Activated T-helper 17 cell treated with anti-CD3 and anti-CD28 coated beads, Interleukin-2, amount 50 U/mL, for 72 hours (primary cell): ENCODE results near the gene SRI. TPM values are rescaled to one million over a fixed set of nuclear protein-coding genes. Genes with fewer than 3 reads are reported as not detected.
A peak's percentile ranks its signal among the peaks of the same experiment; 100 is the strongest.

Experiments used
- ATAC-seq: fragments of 150-1000 bp; cut with Tn5 transposase; replicated peaks from 2 replicates; pipeline ENCODE4 v1.10.0; 2021; ENCODE audit warnings: mild to moderate bottlenecking, moderate library complexity
- H3K27ac Mint-ChIP-seq: one replicate; pipeline ENCODE4 v1.8.0; 2022; ENCODE audit warnings: mixed read lengths
- H3K27me3 Mint-ChIP-seq: one replicate; pipeline ENCODE4 v1.8.0; 2022; ENCODE audit warnings: mixed read lengths
- H3K36me3 Mint-ChIP-seq: one replicate; pipeline ENCODE4 v1.8.0; 2022; ENCODE audit warnings: low read depth, mild to moderate bottlenecking, mixed read lengths
- H3K4me1 Mint-ChIP-seq: one replicate; pipeline ENCODE4 v1.8.0; 2022; ENCODE audit warnings: mixed read lengths
- H3K4me3 Mint-ChIP-seq: one replicate; pipeline ENCODE4 v1.8.0; 2022; ENCODE audit warnings: mild to moderate bottlenecking, mixed read lengths
- H3K9me3 Mint-ChIP-seq: one replicate; pipeline ENCODE4 v1.8.0; 2022; ENCODE audit warnings: mixed read lengths
- total RNA-seq, 2 donors: library from RNA; stranded (reverse); gene quantifications; one replicate each; pipeline ENCODE4 v1.2.3, GENCODE V29; 2022

Gene SRI
- total RNA-seq, 2 donors from 2014 or later: 133 to 223 TPM

- no peak for ATAC-seq
- Mint-ChIP-seq H3K27ac (no peak overlapping the region), H3K4me1 (no peaks in the 10 kb centered on the region), H3K9me3 (no peaks in the 10 kb centered on the region), H3K36me3 (no peaks in the 10 kb centered on the region), H3K4me3 (no peak overlapping the region), H3K27me3 (peaks cover 9% of the 10 kb centered on the region)
Measured at GRCh38 chr7:88243345-88243909, 23.6 kb upstream of the SRI start.

GRCh38 chr7:88239852-88240251 is 20.0 kb upstream of the SRI start:
- no peak for ATAC-seq
- H3K36me3 Mint-ChIP-seq: no peaks in the 10 kb centered on the region
- no peak overlapping the region for H3K27ac Mint-ChIP-seq
- peaks cover 11% of the 10 kb centered on the region for H3K27me3 Mint-ChIP-seq
- no peaks in the 10 kb centered on the region for H3K4me1 Mint-ChIP-seq
- no peaks in the 10 kb centered on the region for H3K9me3 Mint-ChIP-seq
- no peak overlapping the region for H3K4me3 Mint-ChIP-seq

- no peak overlapping the region for H3K27ac Mint-ChIP-seq
- no peaks in the 10 kb centered on the region for H3K36me3 Mint-ChIP-seq
- no peaks in the 10 kb centered on the region for H3K4me1 Mint-ChIP-seq
- H3K27me3 Mint-ChIP-seq: peaks cover 22% of the 10 kb centered on the region
- H3K4me3 Mint-ChIP-seq: no peak overlapping the region
- ATAC-seq: no peak
- no peaks in the 10 kb centered on the region for H3K9me3 Mint-ChIP-seq
Measured at GRCh38 chr7:88233828-88234227, 14.0 kb upstream of the SRI start.

GRCh38 chr7:88230646-88231045 is 10.8 kb upstream of the SRI start:
- Mint-ChIP-seq H3K4me3 (no peak overlapping the region), H3K27me3 (peaks cover 30% of the 10 kb centered on the region), H3K36me3 (no peaks in the 10 kb centered on the region), H3K9me3 (no peaks in the 10 kb centered on the region), H3K4me1 (no peaks in the 10 kb centered on the region), H3K27ac (no peak overlapping the region)
- ATAC-seq: no peak

GRCh38 chr7:88229302-88229995 is 9.6 kb upstream of the SRI start:
- Mint-ChIP-seq H3K4me3 (no peak overlapping the region), H3K9me3 (no peaks in the 10 kb centered on the region), H3K27ac (no peak overlapping the region), H3K36me3 (no peaks in the 10 kb centered on the region), H3K27me3 (peaks cover 23% of the 10 kb centered on the region), H3K4me1 (no peaks in the 10 kb centered on the region)
- ATAC-seq: no peak

- Mint-ChIP-seq H3K9me3 (no peaks in the 10 kb centered on the region), H3K4me1 (no peaks in the 10 kb centered on the region), H3K36me3 (no peaks in the 10 kb centered on the region), H3K27me3 (peaks cover 19% of the 10 kb centered on the region), H3K4me3 (no peak overlapping the region), H3K27ac (no peak overlapping the region)
- peak; percentile 32 for ATAC-seq
Measured at GRCh38 chr7:88226886-88227516, 7.2 kb upstream of the SRI start.

- no peak overlapping the region for H3K27ac Mint-ChIP-seq
- no peak for ATAC-seq
- H3K27me3 Mint-ChIP-seq: peaks cover 19% of the 10 kb centered on the region
- no peaks in the 10 kb centered on the region for H3K36me3 Mint-ChIP-seq
- H3K4me3 Mint-ChIP-seq: no peak overlapping the region
- no peaks in the 10 kb centered on the region for H3K9me3 Mint-ChIP-seq
- peaks cover 2% of the 10 kb centered on the region for H3K4me1 Mint-ChIP-seq
Measured at GRCh38 chr7:88226201-88226600, 6.4 kb upstream of the SRI start.

- no peak for ATAC-seq
- no peaks in the 10 kb centered on the region for H3K36me3 Mint-ChIP-seq
- peaks cover 5% of the 10 kb centered on the region for H3K4me1 Mint-ChIP-seq
- H3K4me3 Mint-ChIP-seq: no peak overlapping the region
- no peaks in the 10 kb centered on the region for H3K9me3 Mint-ChIP-seq
- H3K27ac Mint-ChIP-seq: no peak overlapping the region
- peaks cover 14% of the 10 kb centered on the region for H3K27me3 Mint-ChIP-seq
Measured at GRCh38 chr7:88224601-88225275, 4.9 kb upstream of the SRI start.

GRCh38 chr7:88223265-88223664 is 3.4 kb upstream of the SRI start:
- no peak for ATAC-seq
- Mint-ChIP-seq H3K27ac (no peak overlapping the region), H3K4me1 (peaks cover 5% of the 10 kb centered on the region), H3K36me3 (peaks cover 7% of the 10 kb centered on the region), H3K4me3 (no peak overlapping the region), H3K9me3 (no peaks in the 10 kb centered on the region), H3K27me3 (peaks cover 4% of the 10 kb centered on the region)

GRCh38 chr7:88218836-88219605 is 817 bp downstream of the SRI start:
- Mint-ChIP-seq H3K4me1 (peaks cover 14% of the 10 kb centered on the region), H3K36me3 (peaks cover 47% of the 10 kb centered on the region), H3K27ac (peak overlapping the region; percentile 80), H3K27me3 (no peaks in the 10 kb centered on the region), H3K4me3 (peak overlapping the region; percentile 85), H3K9me3 (no peaks in the 10 kb centered on the region)
- ATAC-seq: peak; percentile 23

GRCh38 chr7:88218429-88218745 is 1.5 kb downstream of the SRI start:
- peak overlapping the region; percentile 85 for H3K4me3 Mint-ChIP-seq
- H3K9me3 Mint-ChIP-seq: no peaks in the 10 kb centered on the region
- peak overlapping the region; percentile 80 for H3K27ac Mint-ChIP-seq
- peaks cover 53% of the 10 kb centered on the region for H3K36me3 Mint-ChIP-seq
- no peaks in the 10 kb centered on the region for H3K27me3 Mint-ChIP-seq
- no peak for ATAC-seq
- peaks cover 19% of the 10 kb centered on the region for H3K4me1 Mint-ChIP-seq

GRCh38 chr7:88217675-88218428 is 2.0 kb downstream of the SRI start:
- Mint-ChIP-seq H3K27me3 (no peaks in the 10 kb centered on the region), H3K36me3 (peaks cover 58% of the 10 kb centered on the region), H3K4me3 (peak overlapping the region; percentile 85), H3K4me1 (peaks cover 22% of the 10 kb centered on the region), H3K27ac (peak overlapping the region; percentile 80), H3K9me3 (no peaks in the 10 kb centered on the region)
- peak; percentile 7 for ATAC-seq

GRCh38 chr7:88216276-88216675 is 3.6 kb downstream of the SRI start:
- H3K27ac Mint-ChIP-seq: no peak overlapping the region
- H3K4me3 Mint-ChIP-seq: no peak overlapping the region
- ATAC-seq: no peak
- H3K27me3 Mint-ChIP-seq: no peaks in the 10 kb centered on the region
- no peaks in the 10 kb centered on the region for H3K9me3 Mint-ChIP-seq
- peaks cover 74% of the 10 kb centered on the region for H3K36me3 Mint-ChIP-seq
- H3K4me1 Mint-ChIP-seq: peaks cover 21% of the 10 kb centered on the region

GRCh38 chr7:88215295-88215694 is 4.5 kb downstream of the SRI start:
- Mint-ChIP-seq H3K27me3 (no peaks in the 10 kb centered on the region), H3K4me3 (no peak overlapping the region), H3K9me3 (no peaks in the 10 kb centered on the region), H3K36me3 (peaks cover 84% of the 10 kb centered on the region), H3K27ac (peak overlapping the region; percentile 36), H3K4me1 (peaks cover 18% of the 10 kb centered on the region)
- no peak for ATAC-seq
